PFSK-1 (cell line): ENCODE measurements around the gene TAF3.

Source experiments
- POLR2AphosphoS5 ChIP-seq: IDR thresholded peaks from 2 replicates; pipeline ENCODE4 v1.6.1; 2012; ENCODE audit warnings: low read depth, mild to moderate bottlenecking, control low read depth, low read length, moderate library complexity
- TAF1 ChIP-seq: IDR thresholded peaks from 2 replicates; pipeline ENCODE4 v1.6.1; 2012; ENCODE audit warnings: low read length, control low read depth, borderline replicate concordance; ENCODE audit not compliant: insufficient read depth
- TF ChIP-seq, protein P1 (sequence below), 2 experiments: IDR thresholded peaks; 2 replicates each; pipeline versions ENCODE4 v1.6.1 to v1.8.0; 2011 to 2012; ENCODE audit warnings: low read depth in 2 of 2, low read length in 2 of 2, control low read depth in 1 of 2, inconsistent platforms in 1 of 2, mild to moderate bottlenecking in 1 of 2, moderate library complexity in 1 of 2; ENCODE audit not compliant: insufficient read depth in 1 of 2

GRCh38 chr10:7895699-7896090 is 77.4 kb downstream of the TAF3 start:
- TF ChIP-seq TAF1, result no peak
- TF ChIP-seq POLR2AphosphoS5, result no peak
- TF ChIP-seq, protein P1, sequence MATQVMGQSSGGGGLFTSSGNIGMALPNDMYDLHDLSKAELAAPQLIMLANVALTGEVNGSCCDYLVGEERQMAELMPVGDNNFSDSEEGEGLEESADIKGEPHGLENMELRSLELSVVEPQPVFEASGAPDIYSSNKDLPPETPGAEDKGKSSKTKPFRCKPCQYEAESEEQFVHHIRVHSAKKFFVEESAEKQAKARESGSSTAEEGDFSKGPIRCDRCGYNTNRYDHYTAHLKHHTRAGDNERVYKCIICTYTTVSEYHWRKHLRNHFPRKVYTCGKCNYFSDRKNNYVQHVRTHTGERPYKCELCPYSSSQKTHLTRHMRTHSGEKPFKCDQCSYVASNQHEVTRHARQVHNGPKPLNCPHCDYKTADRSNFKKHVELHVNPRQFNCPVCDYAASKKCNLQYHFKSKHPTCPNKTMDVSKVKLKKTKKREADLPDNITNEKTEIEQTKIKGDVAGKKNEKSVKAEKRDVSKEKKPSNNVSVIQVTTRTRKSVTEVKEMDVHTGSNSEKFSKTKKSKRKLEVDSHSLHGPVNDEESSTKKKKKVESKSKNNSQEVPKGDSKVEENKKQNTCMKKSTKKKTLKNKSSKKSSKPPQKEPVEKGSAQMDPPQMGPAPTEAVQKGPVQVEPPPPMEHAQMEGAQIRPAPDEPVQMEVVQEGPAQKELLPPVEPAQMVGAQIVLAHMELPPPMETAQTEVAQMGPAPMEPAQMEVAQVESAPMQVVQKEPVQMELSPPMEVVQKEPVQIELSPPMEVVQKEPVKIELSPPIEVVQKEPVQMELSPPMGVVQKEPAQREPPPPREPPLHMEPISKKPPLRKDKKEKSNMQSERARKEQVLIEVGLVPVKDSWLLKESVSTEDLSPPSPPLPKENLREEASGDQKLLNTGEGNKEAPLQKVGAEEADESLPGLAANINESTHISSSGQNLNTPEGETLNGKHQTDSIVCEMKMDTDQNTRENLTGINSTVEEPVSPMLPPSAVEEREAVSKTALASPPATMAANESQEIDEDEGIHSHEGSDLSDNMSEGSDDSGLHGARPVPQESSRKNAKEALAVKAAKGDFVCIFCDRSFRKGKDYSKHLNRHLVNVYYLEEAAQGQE (IDR thresholded peaks at IDR 0.05; ENCODE audit: insufficient read depth in 1 of 2, low read depth in 2 of 2, low read length in 2 of 2), result no peak
